Measurements from ENCODE around the gene ADCY4.
"Not testable (repeated sequence)": the region's sequence is repeated elsewhere in the genome, so short reads cannot be mapped to it uniquely, and the experiment has no call there.

Gene ADCY4

GRCh38 chr14:24334431-24335291 lies at the start of gene ADCY4:
Gene ADCY4, minus strand, starts transcription at chr14:24335071. Its CDS starts 419 bp downstream, at chr14:24334652.
- no peak for DNase-seq (ENCODE audit: low spot score)

- DNase-seq (ENCODE audit: low spot score) = no peak
Observed at GRCh38 chr14:24384169-24384568, 49.3 kb upstream of the ADCY4 start.

GRCh38 chr14:24382064-24382371 lies 47.1 kb upstream of the ADCY4 start:
- no peak for DNase-seq (ENCODE audit: low spot score)

- no peak for DNase-seq (ENCODE audit: low spot score)
Observed at GRCh38 chr14:24381363-24382063, 46.6 kb upstream of the ADCY4 start.

- DNase-seq (ENCODE audit: low spot score) = no peak
Observed at GRCh38 chr14:24379907-24380730, 45.2 kb upstream of the ADCY4 start.

- no peak for DNase-seq (ENCODE audit: low spot score)
Observed at GRCh38 chr14:24378981-24379906, 44.4 kb upstream of the ADCY4 start.

GRCh38 chr14:24378327-24378726 lies 43.5 kb upstream of the ADCY4 start:
- DNase-seq (ENCODE audit: low spot score) = no peak

- DNase-seq (ENCODE audit: low spot score) = no peak
Observed at GRCh38 chr14:24377657-24378056, 42.8 kb upstream of the ADCY4 start.

- DNase-seq (ENCODE audit: low spot score) = no peak
Observed at GRCh38 chr14:24377126-24377525, 42.3 kb upstream of the ADCY4 start.

- DNase-seq (ENCODE audit: low spot score) = no peak
Observed at GRCh38 chr14:24376448-24377070, 41.7 kb upstream of the ADCY4 start.

GRCh38 chr14:24372701-24373416 lies 38.0 kb upstream of the ADCY4 start:
- DNase-seq (ENCODE audit: low spot score) = no peak

- not testable (repeated sequence) for DNase-seq (ENCODE audit: low spot score)
Observed at GRCh38 chr14:24371605-24372004, 36.7 kb upstream of the ADCY4 start.

- DNase-seq (ENCODE audit: low spot score) = no peak
Observed at GRCh38 chr14:24370748-24371147, 35.9 kb upstream of the ADCY4 start.

- DNase-seq (ENCODE audit: low spot score) = no peak
Observed at GRCh38 chr14:24369907-24370687, 35.2 kb upstream of the ADCY4 start.

GRCh38 chr14:24369463-24369862 lies 34.6 kb upstream of the ADCY4 start:
- DNase-seq (ENCODE audit: low spot score) = no peak

GRCh38 chr14:24368562-24369252 lies 33.8 kb upstream of the ADCY4 start:
- peak; percentile 14 for DNase-seq (ENCODE audit: low spot score)

GRCh38 chr14:24368212-24368561 lies 33.3 kb upstream of the ADCY4 start:
- no peak for DNase-seq (ENCODE audit: low spot score)

GRCh38 chr14:24367514-24368211 lies 32.8 kb upstream of the ADCY4 start, which contains the start of gene NFATC4:
Gene NFATC4, plus strand, starts transcription at chr14:24368184. Its CDS starts 157 bp downstream, at chr14:24368341.
- DNase-seq (ENCODE audit: low spot score) = peak; percentile 34

All from globus pallidus (tissue), 1 donor.